Heart left ventricle (tissue), 13 donors: ENCODE measurements around the gene THEM5.

ENCODE experiments used
- CTCF ChIP-seq, 12 donors: fragments of 200-600 bp; sonication (generic) in 4 of 12; IDR thresholded peaks; one replicate each; pipeline versions ENCODE4 v1.5.0 to v1.8.0; 2018 to 2022; ENCODE audit warnings: antibody characterized with exemption in 12 of 12, mild to moderate bottlenecking in 5 of 12
- POLR2A ChIP-seq, 2 donors: fragments of 450-650 bp; IDR thresholded peaks; one replicate each; pipeline ENCODE4 v1.6.1; 2017; ENCODE audit warnings: antibody characterized with exemption in 2 of 2, mild to moderate bottlenecking in 2 of 2, moderate library complexity in 2 of 2
- donor health status: ischemic (EF 13 %, LVEDD 7.1; RV severe dilation, severe dysfunction).
- donor health status: DM: no; HTN: yes; CAD: no.
- donor health status: DM: no; HTN: no; CAD: no.
- donor health status: ischemic (EF 25% LVEDD 6.9; RV normal size, moderate dysfunction).
- donor health status: ischemic (EF 25% LVEDD 5.7; RV mildly dilated, moderate dysfunction).
- donor health status: ischemic (EF 35%, LVEDD 5.7; RV mildly dilated, moderate dysfunction).
- donor health status: nonischemic (EF 11% LVEDD 7.7; RV severe dilation, severe dysfunction).
- donor health status: DM: yes; HTN: yes; CAD: no.
- donor health status: PGD.
- donor health status: ischemic (EF 29% LVEDD 5.4; RV normal size, mild dysfunction).
- donor health status: nonischemic (EF 23%, LVEDD 6.1; RV moderate dilation, normal function).

GRCh38 chr1:151806170-151806569, 47.3 kb downstream of the THEM5 start:
- TF ChIP-seq CTCF (IDR thresholded peaks at IDR 0.05) = no peak
- no peak for TF ChIP-seq POLR2A (IDR thresholded peaks at IDR 0.05)
